Endothelial cell of umbilical vein (primary cell): ENCODE results near the gene PUDP.

Experiments used
- CTCF ChIP-seq, 2 donors: IDR thresholded peaks; 1 replicate in 1 of 2; 2 replicates in 1 of 2; pipeline ENCODE4 v1.5.1; 2011; ENCODE audit warnings: low read length in 2 of 2, mild to moderate bottlenecking in 2 of 2, moderate library complexity in 2 of 2, control low read depth in 1 of 2, inconsistent platforms in 1 of 2, low read depth in 1 of 2; ENCODE audit not compliant: insufficient read depth in 1 of 2; ENCODE audit errors: extremely low read depth in 1 of 2
- EZH2 ChIP-seq: IDR thresholded peaks from 2 replicates; pipeline ENCODE4 v1.6.1; 2012; ENCODE audit warnings: borderline replicate concordance, low read depth, mild to moderate bottlenecking, moderate library complexity, low read length, inconsistent platforms; ENCODE audit not compliant: severe bottlenecking
- FOS ChIP-seq: IDR thresholded peaks from 2 replicates; pipeline ENCODE4 v1.6.1; 2011; ENCODE audit warnings: mild to moderate bottlenecking, low read length, moderate library complexity, borderline replicate concordance; ENCODE audit not compliant: insufficient read depth
- GATA2 ChIP-seq: IDR thresholded peaks from 2 replicates; pipeline ENCODE4 v1.7.0; 2011; ENCODE audit warnings: low read depth, mild to moderate bottlenecking, moderate library complexity, mixed read lengths, low read length; ENCODE audit not compliant: insufficient read length, insufficient read depth
- JUN ChIP-seq: IDR thresholded peaks from 2 replicates; pipeline ENCODE4 v1.6.1; 2011; ENCODE audit warnings: borderline replicate concordance, low read depth; ENCODE audit not compliant: insufficient read length, insufficient read depth
- MAX ChIP-seq: IDR thresholded peaks from 2 replicates; pipeline ENCODE4 v1.6.1; 2011; ENCODE audit not compliant: insufficient read depth, insufficient read length
- MYC ChIP-seq: IDR thresholded peaks from one replicate; pipeline ENCODE4 v1.6.1; 2011; ENCODE audit warnings: mild to moderate bottlenecking, low read depth, low read length
- POLR2A ChIP-seq: IDR thresholded peaks from 2 replicates; pipeline ENCODE4 v1.6.1; 2012; ENCODE audit warnings: low read depth, mild to moderate bottlenecking, control low read depth, low read length
- POLR2AphosphoS5 ChIP-seq: IDR thresholded peaks from 2 replicates; pipeline ENCODE4 v1.6.1; 2012; ENCODE audit warnings: low read depth, mild to moderate bottlenecking, control low read depth, low read length, moderate library complexity; ENCODE audit not compliant: insufficient read depth

- no peak for TF ChIP-seq EZH2
- no peak for TF ChIP-seq CTCF (IDR thresholded peaks at IDR 0.05; ENCODE audit: extremely low read depth in 1 of 2, insufficient read depth in 1 of 2, low read depth in 1 of 2, low read length in 2 of 2)
- no peak for TF ChIP-seq POLR2AphosphoS5
- no peak for TF ChIP-seq MAX
- no peak for TF ChIP-seq POLR2A
- TF ChIP-seq GATA2 = no peak
- TF ChIP-seq FOS = no peak
- no peak for TF ChIP-seq JUN
- no peak for TF ChIP-seq MYC
Observed at GRCh38 chrX:7076245-7076661, 71.7 kb downstream of the PUDP start.
